Parathyroid adenoma (tissue), 2 donors: ENCODE data around the gene ZBTB7A.
A peak's percentile ranks its signal among the peaks of the same experiment; 100 is the strongest.

Experiments
- H2AFZ ChIP-seq: fragments of 300-600 bp; sonication (generic); one replicate; pipeline ENCODE4 v1.7.0; 2017; ENCODE audit warnings: antibody characterized with exemption, mild to moderate bottlenecking
- H3K27ac ChIP-seq: fragments of 300-600 bp; sonication (generic); one replicate; pipeline ENCODE4 v1.7.0; 2017
- H3K27me3 ChIP-seq: fragments of 300-600 bp; sonication (generic); one replicate; pipeline ENCODE4 v1.7.0; 2017; ENCODE audit warnings: low read length; ENCODE audit not compliant: control insufficient read depth, insufficient read depth
- H3K36me3 ChIP-seq: fragments of 300-600 bp; sonication (generic); one replicate; pipeline ENCODE4 v1.7.0; 2017; ENCODE audit warnings: low read length; ENCODE audit not compliant: control insufficient read depth, insufficient read depth
- H3K4me1 ChIP-seq: fragments of 300-600 bp; sonication (generic); one replicate; pipeline ENCODE4 v1.7.0; 2017; ENCODE audit warnings: control low read depth
- H3K4me2 ChIP-seq: fragments of 300-600 bp; sonication (generic); one replicate; pipeline ENCODE4 v1.7.0; 2017; ENCODE audit warnings: low read length
- H3K4me3 ChIP-seq: fragments of 300-600 bp; sonication (generic); one replicate; pipeline ENCODE4 v1.7.0; 2017; ENCODE audit warnings: low read depth, low read length
- H3K79me2 ChIP-seq: fragments of 300-600 bp; sonication (generic); one replicate; pipeline ENCODE4 v1.7.0; 2017; ENCODE audit warnings: control low read depth
- H3K9ac ChIP-seq: fragments of 300-600 bp; sonication (generic); one replicate; pipeline ENCODE4 v1.7.0; 2017; ENCODE audit warnings: mild to moderate bottlenecking
- H3K9me3 ChIP-seq: fragments of 300-600 bp; sonication (generic); one replicate; pipeline ENCODE4 v1.7.0; 2017; ENCODE audit warnings: low read length; ENCODE audit not compliant: control insufficient read depth
- TF ChIP-seq, protein P1 (sequence below): fragments of 300-600 bp; sonication (generic); IDR thresholded peaks from one replicate; pipeline ENCODE4 v1.7.0; 2017; ENCODE audit warnings: antibody characterized with exemption, mild to moderate bottlenecking
- donor health status: primary hyperparathyroidism.

Gene ZBTB7A

DNA sequence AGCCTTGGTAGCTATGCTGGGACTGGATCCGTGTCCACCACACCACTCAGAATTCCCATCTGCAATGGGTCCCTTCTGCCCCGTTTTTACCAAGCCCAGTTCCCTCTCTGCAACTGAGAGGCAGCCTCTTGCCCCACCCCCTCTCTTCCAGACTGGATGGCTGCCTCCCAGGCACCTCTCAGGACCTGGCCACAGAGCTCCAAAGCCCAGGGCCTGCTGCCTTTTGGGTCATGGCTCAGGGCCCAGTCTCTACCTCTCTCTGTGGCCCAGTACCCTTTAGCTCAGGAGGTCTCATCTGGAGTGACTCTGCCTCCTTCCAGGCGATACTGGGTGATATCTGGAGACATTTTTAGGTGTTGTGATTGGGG, 10.3 kb upstream of the ZBTB7A start:
- TF ChIP-seq, protein P1, sequence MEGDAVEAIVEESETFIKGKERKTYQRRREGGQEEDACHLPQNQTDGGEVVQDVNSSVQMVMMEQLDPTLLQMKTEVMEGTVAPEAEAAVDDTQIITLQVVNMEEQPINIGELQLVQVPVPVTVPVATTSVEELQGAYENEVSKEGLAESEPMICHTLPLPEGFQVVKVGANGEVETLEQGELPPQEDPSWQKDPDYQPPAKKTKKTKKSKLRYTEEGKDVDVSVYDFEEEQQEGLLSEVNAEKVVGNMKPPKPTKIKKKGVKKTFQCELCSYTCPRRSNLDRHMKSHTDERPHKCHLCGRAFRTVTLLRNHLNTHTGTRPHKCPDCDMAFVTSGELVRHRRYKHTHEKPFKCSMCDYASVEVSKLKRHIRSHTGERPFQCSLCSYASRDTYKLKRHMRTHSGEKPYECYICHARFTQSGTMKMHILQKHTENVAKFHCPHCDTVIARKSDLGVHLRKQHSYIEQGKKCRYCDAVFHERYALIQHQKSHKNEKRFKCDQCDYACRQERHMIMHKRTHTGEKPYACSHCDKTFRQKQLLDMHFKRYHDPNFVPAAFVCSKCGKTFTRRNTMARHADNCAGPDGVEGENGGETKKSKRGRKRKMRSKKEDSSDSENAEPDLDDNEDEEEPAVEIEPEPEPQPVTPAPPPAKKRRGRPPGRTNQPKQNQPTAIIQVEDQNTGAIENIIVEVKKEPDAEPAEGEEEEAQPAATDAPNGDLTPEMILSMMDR = no peak
- Histone ChIP-seq H3K27me3 (no peaks in the 10 kb centered on the region), H3K9me3 (no peaks in the 10 kb centered on the region), H3K36me3 (no peaks in the 10 kb centered on the region), H3K9ac (no peak overlapping the region), H3K4me2 (peak overlapping the region; percentile 96), H3K79me2 (no peaks in the 10 kb centered on the region), H3K4me3 (peak overlapping the region; percentile 41), H3K4me1 (peaks cover 6% of the 10 kb centered on the region), H3K27ac (peak overlapping the region; percentile 46), H2AFZ (peak overlapping the region; percentile 79)

- no peaks in the 10 kb centered on the region for H3K36me3 ChIP-seq
- no peak overlapping the region for H3K4me2 ChIP-seq
- H3K9me3 ChIP-seq = no peaks in the 10 kb centered on the region
- H2AFZ ChIP-seq = no peak overlapping the region
- peaks cover 6% of the 10 kb centered on the region for H3K4me1 ChIP-seq
- no peaks in the 10 kb centered on the region for H3K27me3 ChIP-seq
- H3K4me3 ChIP-seq = no peak overlapping the region
- no peaks in the 10 kb centered on the region for H3K79me2 ChIP-seq
- H3K27ac ChIP-seq = no peak overlapping the region
- TF ChIP-seq, protein P1 = no peak
- no peak overlapping the region for H3K9ac ChIP-seq
These were observed 8.7 kb upstream of the ZBTB7A start for GRCh38 chr19:4075373-4075772.

GRCh38 chr19:4071610-4072009, 4.9 kb upstream of the ZBTB7A start:
- Histone ChIP-seq H3K9me3 (no peaks in the 10 kb centered on the region), H3K27ac (no peak overlapping the region), H3K4me1 (no peaks in the 10 kb centered on the region), H3K79me2 (no peaks in the 10 kb centered on the region), H3K4me2 (no peak overlapping the region), H3K27me3 (no peaks in the 10 kb centered on the region), H3K36me3 (no peaks in the 10 kb centered on the region), H2AFZ (no peak overlapping the region), H3K4me3 (no peak overlapping the region), H3K9ac (no peak overlapping the region)
- TF ChIP-seq, protein P1 = no peak

GRCh38 chr19:4069331-4069959, 2.7 kb upstream of the ZBTB7A start:
- Histone ChIP-seq H3K27me3 (no peaks in the 10 kb centered on the region), H3K9ac (no peak overlapping the region), H3K4me2 (no peak overlapping the region), H3K79me2 (peaks cover 6% of the 10 kb centered on the region), H3K4me3 (no peak overlapping the region), H2AFZ (no peak overlapping the region), H3K4me1 (no peaks in the 10 kb centered on the region), H3K9me3 (no peaks in the 10 kb centered on the region), H3K36me3 (no peaks in the 10 kb centered on the region), H3K27ac (no peak overlapping the region)
- TF ChIP-seq, protein P1 = no peak
